Sigmoid colon (tissue), 4 donors: ENCODE measurements around the gene RAP2A.

Source experiments
- EP300 ChIP-seq, 4 donors: sonication (generic); formaldehyde crosslinking; IDR thresholded peaks; one replicate each; pipeline ENCODE4 v1.6.1; 2017; ENCODE audit warnings: antibody characterized with exemption in 4 of 4
- POLR2A ChIP-seq, 2 donors: fragments of 450-650 bp; IDR thresholded peaks; one replicate each; pipeline ENCODE4 v1.6.1; 2016; ENCODE audit warnings: antibody characterized with exemption in 2 of 2, mild to moderate bottlenecking in 2 of 2, moderate library complexity in 2 of 2
- POLR2AphosphoS5 ChIP-seq, 4 donors: sonication (generic); formaldehyde crosslinking; IDR thresholded peaks; one replicate each; pipeline ENCODE4 v1.6.1; 2017; ENCODE audit warnings: antibody characterized with exemption in 4 of 4
- TF ChIP-seq, protein P1 (sequence below), 4 experiments: fragments of 450-650 bp in 3 of 4; fragments of 200-600 bp in 1 of 4; IDR thresholded peaks; one replicate each; pipeline ENCODE4 v1.5.1; 2016 to 2019; ENCODE audit warnings: antibody characterized with exemption in 4 of 4, mild to moderate bottlenecking in 3 of 4, moderate library complexity in 2 of 4

DNA sequence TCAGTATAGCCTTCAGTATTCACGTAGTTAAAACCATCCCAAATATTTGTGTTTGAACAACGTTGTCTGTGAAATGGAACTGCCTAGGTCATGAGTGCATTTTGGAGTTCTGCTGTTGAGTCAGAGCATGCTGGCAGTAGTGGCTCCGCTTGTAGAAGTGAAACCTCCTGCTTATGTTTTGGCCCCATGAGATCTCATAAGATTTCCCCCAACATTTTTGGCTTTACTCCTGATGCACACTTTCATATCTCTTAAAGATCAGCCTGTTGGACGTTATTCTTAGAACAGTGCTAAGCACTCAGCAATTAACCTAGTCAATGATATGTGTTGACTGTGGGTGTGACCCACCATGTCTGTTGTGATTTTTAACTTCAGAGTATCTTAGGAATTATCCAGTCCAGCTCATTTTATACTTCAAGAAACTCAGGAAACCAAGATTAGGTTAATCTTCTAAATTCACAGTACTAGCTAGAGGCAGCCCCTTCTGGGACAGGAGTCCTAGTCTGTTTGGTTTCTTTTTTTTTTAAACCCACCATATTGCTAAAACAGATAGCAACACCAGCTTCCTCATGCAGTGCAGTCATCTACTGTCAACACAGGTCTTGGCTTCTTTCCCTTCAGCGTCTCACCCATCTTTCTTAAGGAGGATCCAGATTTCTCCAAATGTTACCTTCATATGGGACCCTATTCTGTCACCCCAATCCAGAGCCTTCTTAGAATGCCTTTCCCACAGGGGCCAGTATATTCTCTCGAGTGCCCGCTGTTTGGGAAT, 26.2 kb downstream of the RAP2A start:
- TF ChIP-seq, protein P1, sequence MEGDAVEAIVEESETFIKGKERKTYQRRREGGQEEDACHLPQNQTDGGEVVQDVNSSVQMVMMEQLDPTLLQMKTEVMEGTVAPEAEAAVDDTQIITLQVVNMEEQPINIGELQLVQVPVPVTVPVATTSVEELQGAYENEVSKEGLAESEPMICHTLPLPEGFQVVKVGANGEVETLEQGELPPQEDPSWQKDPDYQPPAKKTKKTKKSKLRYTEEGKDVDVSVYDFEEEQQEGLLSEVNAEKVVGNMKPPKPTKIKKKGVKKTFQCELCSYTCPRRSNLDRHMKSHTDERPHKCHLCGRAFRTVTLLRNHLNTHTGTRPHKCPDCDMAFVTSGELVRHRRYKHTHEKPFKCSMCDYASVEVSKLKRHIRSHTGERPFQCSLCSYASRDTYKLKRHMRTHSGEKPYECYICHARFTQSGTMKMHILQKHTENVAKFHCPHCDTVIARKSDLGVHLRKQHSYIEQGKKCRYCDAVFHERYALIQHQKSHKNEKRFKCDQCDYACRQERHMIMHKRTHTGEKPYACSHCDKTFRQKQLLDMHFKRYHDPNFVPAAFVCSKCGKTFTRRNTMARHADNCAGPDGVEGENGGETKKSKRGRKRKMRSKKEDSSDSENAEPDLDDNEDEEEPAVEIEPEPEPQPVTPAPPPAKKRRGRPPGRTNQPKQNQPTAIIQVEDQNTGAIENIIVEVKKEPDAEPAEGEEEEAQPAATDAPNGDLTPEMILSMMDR (IDR thresholded peaks at IDR 0.05) = no peak
- TF ChIP-seq EP300 (IDR thresholded peaks at IDR 0.05) = no peak
- no peak for TF ChIP-seq POLR2AphosphoS5 (IDR thresholded peaks at IDR 0.05)
- no peak for TF ChIP-seq POLR2A (IDR thresholded peaks at IDR 0.05)
